ENCODE results near the gene TNKS1BP1.

The TNKS1BP1 gene

GRCh38 chr11:57323167-57323854, 1.4 kb downstream of the TNKS1BP1 start:
- Histone ChIP-seq H3K9me3 (ENCODE audit: control insufficient read depth, low read length) (no peaks in the 10 kb centered on the region), H3K36me3 (ENCODE audit: control insufficient read depth, insufficient read depth, low read length) (peaks cover 4% of the 10 kb centered on the region), H3K27me3 (ENCODE audit: control insufficient read depth, insufficient read depth, low read length) (no peaks in the 10 kb centered on the region), H3K4me3 (ENCODE audit: low read length) (peak overlapping the region; percentile 93), H3K9ac (ENCODE audit: low read length) (peak overlapping the region; percentile 92), H3K4me1 (ENCODE audit: control insufficient read depth, insufficient read depth, low read length) (peaks cover 63% of the 10 kb centered on the region)

- H3K4me1 ChIP-seq (ENCODE audit: control insufficient read depth, insufficient read depth, low read length): peaks cover 71% of the 10 kb centered on the region
- peak overlapping the region; percentile 93 for H3K4me3 ChIP-seq (ENCODE audit: low read length)
These were observed 2.2 kb downstream of the TNKS1BP1 start for GRCh38 chr11:57322256-57323166.

GRCh38 chr11:57321388-57322255, 3.1 kb downstream of the TNKS1BP1 start:
- Histone ChIP-seq H3K9me3 (ENCODE audit: control insufficient read depth, low read length) (no peaks in the 10 kb centered on the region), H3K27me3 (ENCODE audit: control insufficient read depth, insufficient read depth, low read length) (no peaks in the 10 kb centered on the region), H3K9ac (ENCODE audit: low read length) (peak overlapping the region; percentile 92), H3K4me3 (ENCODE audit: low read length) (peak overlapping the region; percentile 93), H3K36me3 (ENCODE audit: control insufficient read depth, insufficient read depth, low read length) (peaks cover 12% of the 10 kb centered on the region), H3K4me1 (ENCODE audit: control insufficient read depth, insufficient read depth, low read length) (peaks cover 79% of the 10 kb centered on the region)

More at GRCh38 chr11:57322256-57323166, 2.2 kb downstream of the TNKS1BP1 start:
- H3K27me3 ChIP-seq (ENCODE audit: control insufficient read depth, insufficient read depth, low read length): no peaks in the 10 kb centered on the region
- H3K36me3 ChIP-seq (ENCODE audit: control insufficient read depth, insufficient read depth, low read length): peaks cover 5% of the 10 kb centered on the region
- peak overlapping the region; percentile 92 for H3K9ac ChIP-seq (ENCODE audit: low read length)
- H3K9me3 ChIP-seq (ENCODE audit: control insufficient read depth, low read length): no peaks in the 10 kb centered on the region

- Histone ChIP-seq H3K4me1 (ENCODE audit: control insufficient read depth, insufficient read depth, low read length) (peaks cover 78% of the 10 kb centered on the region), H3K36me3 (ENCODE audit: control insufficient read depth, insufficient read depth, low read length) (peaks cover 18% of the 10 kb centered on the region), H3K4me3 (ENCODE audit: low read length) (peak overlapping the region; percentile 93), H3K27me3 (ENCODE audit: control insufficient read depth, insufficient read depth, low read length) (no peaks in the 10 kb centered on the region), H3K9me3 (ENCODE audit: control insufficient read depth, low read length) (no peaks in the 10 kb centered on the region), H3K9ac (ENCODE audit: low read length) (peak overlapping the region; percentile 92)
These were observed 3.9 kb downstream of the TNKS1BP1 start for GRCh38 chr11:57320719-57321387.

GRCh38 chr11:57320067-57320718, 4.6 kb downstream of the TNKS1BP1 start:
- Histone ChIP-seq H3K4me3 (ENCODE audit: low read length) (no peak overlapping the region), H3K27me3 (ENCODE audit: control insufficient read depth, insufficient read depth, low read length) (no peaks in the 10 kb centered on the region), H3K36me3 (ENCODE audit: control insufficient read depth, insufficient read depth, low read length) (peaks cover 18% of the 10 kb centered on the region), H3K9me3 (ENCODE audit: control insufficient read depth, low read length) (no peaks in the 10 kb centered on the region), H3K4me1 (ENCODE audit: control insufficient read depth, insufficient read depth, low read length) (peaks cover 78% of the 10 kb centered on the region), H3K9ac (ENCODE audit: low read length) (no peak overlapping the region)

- H3K9me3 ChIP-seq (ENCODE audit: control insufficient read depth, low read length): no peaks in the 10 kb centered on the region
- H3K36me3 ChIP-seq (ENCODE audit: control insufficient read depth, insufficient read depth, low read length): peaks cover 34% of the 10 kb centered on the region
- H3K4me3 ChIP-seq (ENCODE audit: low read length): no peak overlapping the region
- H3K27me3 ChIP-seq (ENCODE audit: control insufficient read depth, insufficient read depth, low read length): no peaks in the 10 kb centered on the region
- peaks cover 84% of the 10 kb centered on the region for H3K4me1 ChIP-seq (ENCODE audit: control insufficient read depth, insufficient read depth, low read length)
- H3K9ac ChIP-seq (ENCODE audit: low read length): no peak overlapping the region
These were observed 6.6 kb downstream of the TNKS1BP1 start for GRCh38 chr11:57318178-57318577.

GRCh38 chr11:57316017-57316416, 8.7 kb downstream of the TNKS1BP1 start:
- peak overlapping the region; percentile 5 for H3K9ac ChIP-seq (ENCODE audit: low read length)
- H3K4me1 ChIP-seq (ENCODE audit: control insufficient read depth, insufficient read depth, low read length): peaks cover 84% of the 10 kb centered on the region
- H3K27me3 ChIP-seq (ENCODE audit: control insufficient read depth, insufficient read depth, low read length): no peaks in the 10 kb centered on the region
- H3K4me3 ChIP-seq (ENCODE audit: low read length): no peak overlapping the region
- peaks cover 41% of the 10 kb centered on the region for H3K36me3 ChIP-seq (ENCODE audit: control insufficient read depth, insufficient read depth, low read length)
- no peaks in the 10 kb centered on the region for H3K9me3 ChIP-seq (ENCODE audit: control insufficient read depth, low read length)

- H3K36me3 ChIP-seq (ENCODE audit: control insufficient read depth, insufficient read depth, low read length): peaks cover 44% of the 10 kb centered on the region
- no peaks in the 10 kb centered on the region for H3K27me3 ChIP-seq (ENCODE audit: control insufficient read depth, insufficient read depth, low read length)
- H3K9me3 ChIP-seq (ENCODE audit: control insufficient read depth, low read length): no peaks in the 10 kb centered on the region
- peaks cover 84% of the 10 kb centered on the region for H3K4me1 ChIP-seq (ENCODE audit: control insufficient read depth, insufficient read depth, low read length)
- H3K9ac ChIP-seq (ENCODE audit: low read length): no peak overlapping the region
- H3K4me3 ChIP-seq (ENCODE audit: low read length): no peak overlapping the region
These were observed 9.3 kb downstream of the TNKS1BP1 start for GRCh38 chr11:57315491-57315890.

GRCh38 chr11:57314221-57314973, 10.4 kb downstream of the TNKS1BP1 start:
- Histone ChIP-seq H3K4me1 (ENCODE audit: control insufficient read depth, insufficient read depth, low read length) (peaks cover 88% of the 10 kb centered on the region), H3K36me3 (ENCODE audit: control insufficient read depth, insufficient read depth, low read length) (peaks cover 55% of the 10 kb centered on the region), H3K27me3 (ENCODE audit: control insufficient read depth, insufficient read depth, low read length) (no peaks in the 10 kb centered on the region), H3K9ac (ENCODE audit: low read length) (no peak overlapping the region), H3K9me3 (ENCODE audit: control insufficient read depth, low read length) (no peaks in the 10 kb centered on the region), H3K4me3 (ENCODE audit: low read length) (no peak overlapping the region)

- H3K4me3 ChIP-seq (ENCODE audit: low read length): no peak overlapping the region
- peaks cover 61% of the 10 kb centered on the region for H3K36me3 ChIP-seq (ENCODE audit: control insufficient read depth, insufficient read depth, low read length)
- no peaks in the 10 kb centered on the region for H3K27me3 ChIP-seq (ENCODE audit: control insufficient read depth, insufficient read depth, low read length)
- H3K4me1 ChIP-seq (ENCODE audit: control insufficient read depth, insufficient read depth, low read length): peaks cover 90% of the 10 kb centered on the region
- H3K9me3 ChIP-seq (ENCODE audit: control insufficient read depth, low read length): no peaks in the 10 kb centered on the region
- no peak overlapping the region for H3K9ac ChIP-seq (ENCODE audit: low read length)
These were observed 11.0 kb downstream of the TNKS1BP1 start for GRCh38 chr11:57313788-57314135.

All from mucosa of stomach (tissue), 1 donor.